H9 (cell line): Measurements from ENCODE around the gene FBXL14. TPM values are rescaled to one million over a fixed set of nuclear protein-coding genes. Genes with fewer than 3 reads are reported as not detected.

Source experiments
- DNase-seq: peaks from one replicate; pipeline ENCODE4 v3.0.0-alpha.2; 2017
- H2AFZ ChIP-seq: one replicate; pipeline ENCODE4 v1.6.1; 2013; ENCODE audit warnings: mild to moderate bottlenecking, low read length, control low read depth, moderate library complexity
- H2AK5ac ChIP-seq: 2 replicates; pipeline ENCODE4 v1.6.1; 2013; ENCODE audit warnings: low read length, control low read depth, mixed read lengths; ENCODE audit not compliant: insufficient read length
- H2BK120ac ChIP-seq: one replicate; pipeline ENCODE4 v1.6.1; 2013; ENCODE audit warnings: low read depth, mild to moderate bottlenecking, low read length, control low read depth, inconsistent platforms; ENCODE audit not compliant: poor library complexity, severe bottlenecking
- H2BK12ac ChIP-seq: 2 replicates; pipeline ENCODE4 v1.6.1; 2013; ENCODE audit warnings: low read length, control low read depth, mixed read lengths, low read depth; ENCODE audit not compliant: insufficient read length
- H2BK15ac ChIP-seq: 2 replicates; pipeline ENCODE4 v1.6.1; 2013; ENCODE audit warnings: low read depth, low read length, control low read depth
- H2BK20ac ChIP-seq: one replicate; pipeline ENCODE4 v1.6.1; 2013; ENCODE audit warnings: low read depth, mild to moderate bottlenecking, low read length, control low read depth, inconsistent platforms; ENCODE audit not compliant: poor library complexity, severe bottlenecking
- H2BK5ac ChIP-seq: 2 replicates; pipeline ENCODE4 v1.6.1; 2013; ENCODE audit warnings: low read length, control low read depth, mixed read lengths; ENCODE audit not compliant: insufficient read length
- H3K14ac ChIP-seq: 2 replicates; pipeline ENCODE4 v1.6.1; 2013; ENCODE audit warnings: low read length, control low read depth; ENCODE audit not compliant: insufficient read depth
- H3K18ac ChIP-seq: 2 replicates; pipeline ENCODE4 v1.6.1; 2013; ENCODE audit warnings: low read depth, mild to moderate bottlenecking, mixed read lengths, low read length, control low read depth; ENCODE audit not compliant: insufficient read length
- H3K23ac ChIP-seq: 2 replicates; pipeline ENCODE4 v1.6.1; 2013; ENCODE audit warnings: low read length, control low read depth, mixed read lengths, low read depth; ENCODE audit not compliant: insufficient read length
- H3K23me2 ChIP-seq: 2 replicates; pipeline ENCODE4 v1.6.1; 2013; ENCODE audit warnings: low read depth, mild to moderate bottlenecking, mixed read lengths, low read length, control low read depth; ENCODE audit not compliant: insufficient read length, poor library complexity, severe bottlenecking
- H3K27ac ChIP-seq: 2 replicates; pipeline ENCODE4 v1.5.1; 2013; ENCODE audit warnings: low read length, control low read depth, mixed read lengths, low read depth; ENCODE audit not compliant: insufficient read length
- H3K27me3 ChIP-seq: 2 replicates; pipeline ENCODE4 v1.6.1; 2013; ENCODE audit warnings: low read length, control low read depth, inconsistent platforms; ENCODE audit not compliant: insufficient read depth
- H3K4ac ChIP-seq: 2 replicates; pipeline ENCODE4 v1.6.1; 2013; ENCODE audit warnings: low read depth, mild to moderate bottlenecking, control low read depth, inconsistent platforms, low read length, moderate library complexity
- H3K4me1 ChIP-seq: 2 replicates; pipeline ENCODE4 v1.6.1; 2013; ENCODE audit warnings: low read length, control low read depth, inconsistent platforms; ENCODE audit not compliant: insufficient read depth
- H3K4me2 ChIP-seq: 2 replicates; pipeline ENCODE4 v1.6.1; 2013; ENCODE audit warnings: low read length, control low read depth, mixed read lengths; ENCODE audit not compliant: insufficient read length, insufficient read depth
- H3K56ac ChIP-seq: 2 replicates; pipeline ENCODE4 v1.6.1; 2013; ENCODE audit warnings: low read depth, mild to moderate bottlenecking, mixed read lengths, low read length, control low read depth; ENCODE audit not compliant: insufficient read length
- H3K79me1 ChIP-seq: 2 replicates; pipeline ENCODE4 v1.6.1; 2013; ENCODE audit warnings: low read depth, mild to moderate bottlenecking, moderate library complexity, low read length, control low read depth, inconsistent platforms; ENCODE audit not compliant: insufficient read depth, poor library complexity, severe bottlenecking
- H3K79me2 ChIP-seq: 2 replicates; pipeline ENCODE4 v1.6.1; 2013; ENCODE audit warnings: low read length, control low read depth, inconsistent platforms; ENCODE audit not compliant: insufficient read depth
- H3K9ac ChIP-seq: 2 replicates; pipeline ENCODE4 v1.6.1; 2013; ENCODE audit warnings: low read length, control low read depth, mixed read lengths; ENCODE audit not compliant: insufficient read length; ENCODE audit errors: extremely low read depth
- H3K9me3 ChIP-seq: one replicate; pipeline ENCODE4 v1.6.1; 2013; ENCODE audit warnings: low read depth, low read length, inconsistent platforms; ENCODE audit not compliant: control insufficient read depth
- H3T11ph ChIP-seq: one replicate; pipeline ENCODE4 v1.6.1; 2013; ENCODE audit warnings: mild to moderate bottlenecking, low read length, control low read depth, inconsistent platforms
- H4K20me1 ChIP-seq: one replicate; pipeline ENCODE4 v1.6.1; 2013; ENCODE audit not compliant: control insufficient read depth, insufficient read length, insufficient read depth
- H4K5ac ChIP-seq: 2 replicates; pipeline ENCODE4 v1.6.1; 2013; ENCODE audit warnings: low read depth, mild to moderate bottlenecking, mixed read lengths, low read length, control low read depth; ENCODE audit not compliant: insufficient read length
- H4K8ac ChIP-seq: replicated peaks from 2 replicates; pipeline ENCODE4 v1.6.1; 2013; ENCODE audit warnings: low read length, control low read depth, mixed read lengths, low read depth; ENCODE audit not compliant: insufficient read length
- H4K91ac ChIP-seq: 2 replicates; pipeline ENCODE4 v1.6.1; 2013; ENCODE audit warnings: low read depth, mild to moderate bottlenecking, moderate library complexity, mixed read lengths, low read length, control low read depth; ENCODE audit not compliant: insufficient read length
- H3K27ac Mint-ChIP-seq, 3 experiments: 2 replicates in 2 of 3; 3 replicates in 1 of 3; pipeline ENCODE4 v1.8.0; 2020 to 2021; ENCODE audit warnings: mixed read lengths in 3 of 3, mild to moderate bottlenecking in 1 of 3, moderate library complexity in 1 of 3
- H3K27me3 Mint-ChIP-seq: 2 replicates; pipeline ENCODE4 v1.8.0; 2021; ENCODE audit warnings: low read depth, mild to moderate bottlenecking, moderate library complexity, mixed read lengths
- H3K36me3 Mint-ChIP-seq, 3 experiments: 2 replicates in 2 of 3; 3 replicates in 1 of 3; pipeline ENCODE4 v1.8.0; 2020 to 2021; ENCODE audit warnings: low read depth in 3 of 3, mixed read lengths in 3 of 3; ENCODE audit not compliant: insufficient read depth in 1 of 3
- H3K4me1 Mint-ChIP-seq, 2 experiments: 2 replicates each; pipeline ENCODE4 v1.8.0; 2020; ENCODE audit warnings: mixed read lengths in 2 of 2
- H3K4me3 Mint-ChIP-seq, 2 experiments: 2 replicates in 1 of 2; 3 replicates in 1 of 2; pipeline ENCODE4 v1.8.0; 2020 to 2021; ENCODE audit warnings: mild to moderate bottlenecking in 2 of 2, mixed read lengths in 2 of 2, moderate library complexity in 1 of 2
- H3K9me3 Mint-ChIP-seq, 2 experiments: 2 replicates in 1 of 2; 3 replicates in 1 of 2; pipeline ENCODE4 v1.8.0; 2020; ENCODE audit warnings: mild to moderate bottlenecking in 2 of 2, mixed read lengths in 2 of 2, moderate library complexity in 1 of 2
- WGBS: extraction: QIAGEN DNeasy Blood & Tissue Kit; methylation state at CpG from one replicate; pipeline ENCODE4 v1.1.7; 2013; ENCODE audit warnings: missing lambda C conversion rate, low lambda C conversion rate, mixed read lengths; ENCODE audit not compliant: insufficient read length; ENCODE audit errors: extremely low coverage; 5-methylcytosine and 5-hydroxymethylcytosine counted together
- total RNA-seq: library from RNA; stranded (reverse); gene quantifications from 2 replicates; pipeline ENCODE4 v1.2.1, GENCODE V29; 2021
- TF ChIP-seq, protein P1 (sequence below): fragments of 200-600 bp; sonication (generic); conservative IDR thresholded peaks from 3 replicates; pipeline ENCODE4 v1.8.0; 2021; ENCODE audit warnings: antibody characterized with exemption, mild to moderate bottlenecking

FBXL14 gene
- total RNA-seq, 1 experiment from 2014 or later: 15.6 TPM

- Histone ChIP-seq H3K56ac (no peak overlapping the region), H2BK120ac (no peak overlapping the region), H3K4me1 (peaks cover 2% of the 10 kb centered on the region; the same call in 1 of the 2 replicates), H4K8ac (no peak overlapping the region), H2BK20ac (no peak overlapping the region), H3K9me3 (no peaks in the 10 kb centered on the region), H2AFZ (no peak overlapping the region), H3K23me2 (no peaks in the 10 kb centered on the region), H3K9ac (no peak overlapping the region), H3K14ac (no peak overlapping the region), H3K79me2 (no peaks in the 10 kb centered on the region), H4K20me1 (no peaks in the 10 kb centered on the region), H3K27ac (no peak overlapping the region), H3K4ac (no peak overlapping the region), H2BK12ac (no peak overlapping the region), H2BK15ac (no peak overlapping the region), H3K23ac (no peak overlapping the region), H2AK5ac (no peak overlapping the region), H2BK5ac (no peak overlapping the region), H3K79me1 (no peaks in the 10 kb centered on the region), H3T11ph (no peak overlapping the region), H4K91ac (no peak overlapping the region), H3K27me3 (peaks cover 4% of the 10 kb centered on the region; the same call in 1 of the 2 replicates), H4K5ac (no peak overlapping the region), H3K4me2 (no peak overlapping the region), H3K18ac (no peak overlapping the region)
- TF ChIP-seq, protein P1, sequence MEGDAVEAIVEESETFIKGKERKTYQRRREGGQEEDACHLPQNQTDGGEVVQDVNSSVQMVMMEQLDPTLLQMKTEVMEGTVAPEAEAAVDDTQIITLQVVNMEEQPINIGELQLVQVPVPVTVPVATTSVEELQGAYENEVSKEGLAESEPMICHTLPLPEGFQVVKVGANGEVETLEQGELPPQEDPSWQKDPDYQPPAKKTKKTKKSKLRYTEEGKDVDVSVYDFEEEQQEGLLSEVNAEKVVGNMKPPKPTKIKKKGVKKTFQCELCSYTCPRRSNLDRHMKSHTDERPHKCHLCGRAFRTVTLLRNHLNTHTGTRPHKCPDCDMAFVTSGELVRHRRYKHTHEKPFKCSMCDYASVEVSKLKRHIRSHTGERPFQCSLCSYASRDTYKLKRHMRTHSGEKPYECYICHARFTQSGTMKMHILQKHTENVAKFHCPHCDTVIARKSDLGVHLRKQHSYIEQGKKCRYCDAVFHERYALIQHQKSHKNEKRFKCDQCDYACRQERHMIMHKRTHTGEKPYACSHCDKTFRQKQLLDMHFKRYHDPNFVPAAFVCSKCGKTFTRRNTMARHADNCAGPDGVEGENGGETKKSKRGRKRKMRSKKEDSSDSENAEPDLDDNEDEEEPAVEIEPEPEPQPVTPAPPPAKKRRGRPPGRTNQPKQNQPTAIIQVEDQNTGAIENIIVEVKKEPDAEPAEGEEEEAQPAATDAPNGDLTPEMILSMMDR: no peak
- H3K9me3 Mint-ChIP-seq: no peaks in the 10 kb centered on the region; a peak in 1 of 5 replicates
- WGBS: no CpG with 5 or more reads among the region's 5 CpGs
- DNase-seq: no peak
- H3K27me3 Mint-ChIP-seq: peaks cover 34% of the 10 kb centered on the region
- no peak overlapping the region for H3K27ac Mint-ChIP-seq
- no peaks in the 10 kb centered on the region for H3K36me3 Mint-ChIP-seq
- peaks cover 13 to 22% of the 10 kb centered on the region in 2 experiments for H3K4me1 Mint-ChIP-seq
- H3K4me3 Mint-ChIP-seq: no peak overlapping the region
Observed at GRCh38 chr12:1638203-1638602, 43.8 kb upstream of the FBXL14 start.
